CD4-positive, alpha-beta T cell (primary cell): Measurements from ENCODE around the gene TACR1. TPM values are rescaled to one million over a fixed set of nuclear protein-coding genes. Genes with fewer than 3 reads are reported as not detected.
"Not testable (repeated sequence)": the region's sequence is repeated elsewhere in the genome, so short reads cannot be mapped to it uniquely, and the experiment has no call there.

Experiments used
- ATAC-seq: fragments of 200-7000 bp; cut with Tn5 transposase; one replicate; pipeline ENCODE4 v1.10.0; 2022; ENCODE audit warnings: mild to moderate bottlenecking; ENCODE audit not compliant: poor library complexity
- CTCF ChIA-PET: fragments of 350-600 bp; sonication (Branson Sonifier 250); formaldehyde crosslinking; loops from one replicate; lab custom pipeline; 2021; ENCODE audit warnings: antibody characterized with exemption, inconsistent platforms; lab: Charles Lee
- POLR2A ChIA-PET: fragments of 350-600 bp; sonication (Branson Sonifier 250); formaldehyde crosslinking; loops from one replicate; lab custom pipeline; 2021; ENCODE audit warnings: antibody characterized with exemption, inconsistent platforms; lab: Charles Lee
- DNase-seq, 14 experiments: peaks; one replicate each; pipeline ENCODE4 v3.0.0-alpha.2; 2013 to 2020; ENCODE audit warnings: mixed read lengths in 2 of 14
- H3K27ac ChIP-seq, 2 donors: one replicate each; pipeline versions ENCODE4 v1.5.1 to v1.7.0; 2013; ENCODE audit warnings: low read length in 2 of 2, low read depth in 1 of 2, mild to moderate bottlenecking in 1 of 2
- H3K27me3 ChIP-seq, 2 experiments: 1 replicate in 1 of 2; 2 replicates in 1 of 2; pipeline versions ENCODE4 v1.6.1 to v1.7.0; 2013; ENCODE audit warnings: low read length in 2 of 2, control low read depth in 1 of 2, mild to moderate bottlenecking in 1 of 2, moderate library complexity in 1 of 2; ENCODE audit not compliant: insufficient read depth in 2 of 2, control insufficient read depth in 1 of 2
- H3K36me3 ChIP-seq: one replicate; pipeline ENCODE4 v1.6.1; 2013; ENCODE audit warnings: low read length, control low read depth; ENCODE audit not compliant: insufficient read depth
- H3K4me1 ChIP-seq: one replicate; pipeline ENCODE4 v1.6.1; 2013; ENCODE audit warnings: low read length, control low read depth; ENCODE audit not compliant: insufficient read depth
- H3K4me3 ChIP-seq: one replicate; pipeline ENCODE4 v1.5.1; 2013; ENCODE audit warnings: mild to moderate bottlenecking, low read length, moderate library complexity
- H3K9me3 ChIP-seq, 2 experiments: 1 replicate in 1 of 2; 2 replicates in 1 of 2; pipeline versions ENCODE4 v1.6.1 to v1.7.0; 2013; ENCODE audit warnings: low read length in 2 of 2, mild to moderate bottlenecking in 2 of 2, control low read depth in 1 of 2, moderate library complexity in 1 of 2; ENCODE audit not compliant: control insufficient read depth in 1 of 2, insufficient read depth in 1 of 2
- H3K27ac Mint-ChIP-seq: one replicate; pipeline ENCODE4 v1.8.0; 2020; ENCODE audit warnings: mixed read lengths
- H3K27me3 Mint-ChIP-seq: one replicate; pipeline ENCODE4 v1.8.0; 2021; ENCODE audit warnings: mixed read lengths
- H3K36me3 Mint-ChIP-seq: one replicate; pipeline ENCODE4 v1.8.0; 2021; ENCODE audit warnings: low read depth, mixed read lengths
- H3K4me1 Mint-ChIP-seq: one replicate; pipeline ENCODE4 v1.8.0; 2021; ENCODE audit warnings: low read depth, mixed read lengths
- H3K4me3 Mint-ChIP-seq: one replicate; pipeline ENCODE4 v1.8.0; 2020; ENCODE audit warnings: mild to moderate bottlenecking, mixed read lengths
- H3K9me3 Mint-ChIP-seq: one replicate; pipeline ENCODE4 v1.8.0; 2020; ENCODE audit warnings: mixed read lengths
- CTCF ChIP-seq: fragments of 200-600 bp; IDR thresholded peaks from one replicate; pipeline ENCODE4 v1.8.0; 2022; ENCODE audit warnings: antibody characterized with exemption, mild to moderate bottlenecking
- intact Hi-C, 2 experiments: fragments of 100-400 bp; cut with DNase I in 1 of 2; cut with micrococcal nuclease in 1 of 2; formaldehyde crosslinking; loops; one replicate each; pipeline versions ENCODE4 v1.15.1 to v1.9.0; 2023 to 2025; cut with DNase I, micrococcal nuclease
- total RNA-seq, 174 experiments: library from RNA in 2 of 174; stranded (reverse) in 2 of 174; gene quantifications; one replicate each; pipeline ENCODE4 v1.2.3 and lab custom pipeline; 2021 to 2026

TACR1 gene
- total RNA-seq, 2 experiments from 2014 or later = 0.14 TPM; not detected in 1

- H3K27me3 ChIP-seq = no peaks in the 10 kb centered on the region
- H3K9me3 ChIP-seq = no peaks in the 10 kb centered on the region
- Mint-ChIP-seq H3K36me3 (no peaks in the 10 kb centered on the region), H3K4me1 (no peaks in the 10 kb centered on the region), H3K27ac (no peak overlapping the region), H3K9me3 (no peaks in the 10 kb centered on the region), H3K27me3 (peaks cover 27% of the 10 kb centered on the region), H3K4me3 (no peak overlapping the region)
- DNase-seq (no peak), ATAC-seq (no peak)
- no peaks in the 10 kb centered on the region for H3K4me1 ChIP-seq
- ChIA-PET POLR2A (no interaction called here), CTCF (no interaction called here)
- no peak for TF ChIP-seq CTCF
- no peak overlapping the region for H3K4me3 ChIP-seq
- H3K27ac ChIP-seq = no peak overlapping the region
- H3K36me3 ChIP-seq = no peaks in the 10 kb centered on the region
- intact Hi-C loops = no loop called here
These were observed 22.5 kb upstream of the TACR1 start for GRCh38 chr2:75221862-75222261.

GRCh38 chr2:75219213-75219612 lies 19.9 kb upstream of the TACR1 start:
- H3K36me3 Mint-ChIP-seq, ATAC-seq, DNase-seq, H3K4me3 Mint-ChIP-seq, H3K9me3 Mint-ChIP-seq, H3K4me1 Mint-ChIP-seq, H3K36me3 ChIP-seq, CTCF ChIA-PET, H3K27me3 ChIP-seq, POLR2A ChIA-PET, H3K4me1 ChIP-seq, intact Hi-C loops, H3K27ac Mint-ChIP-seq, H3K27ac ChIP-seq, H3K4me3 ChIP-seq, H3K9me3 ChIP-seq: not testable (repeated sequence)
- peaks cover 23% of the 10 kb centered on the region for H3K27me3 Mint-ChIP-seq

GRCh38 chr2:75211266-75211770 lies 12.0 kb upstream of the TACR1 start:
- peaks cover 11% of the 10 kb centered on the region for H3K4me1 Mint-ChIP-seq
- Histone ChIP-seq H3K4me1 (no peaks in the 10 kb centered on the region), H3K27ac (no peak overlapping the region), H3K4me3 (no peak overlapping the region), H3K27me3 (no peaks in the 10 kb centered on the region), H3K9me3 (no peaks in the 10 kb centered on the region), H3K36me3 (no peaks in the 10 kb centered on the region)
- H3K9me3 Mint-ChIP-seq = peaks cover 3% of the 10 kb centered on the region
- POLR2A ChIA-PET = no interaction called here
- H3K36me3 Mint-ChIP-seq = no peaks in the 10 kb centered on the region
- no peak for TF ChIP-seq CTCF
- H3K4me3 Mint-ChIP-seq = peak overlapping the region; percentile 58
- ATAC-seq = peak; percentile 44
- CTCF ChIA-PET = no interaction called here
- intact Hi-C loops = no loop called here
- H3K27ac Mint-ChIP-seq = peak overlapping the region; percentile 54
- DNase-seq = peak in 3 of 14 experiments; percentile 17 to 50 (median 37)
- peaks cover 40% of the 10 kb centered on the region for H3K27me3 Mint-ChIP-seq

- ATAC-seq (no peak), DNase-seq (no peak)
- no peak for TF ChIP-seq CTCF
- Mint-ChIP-seq H3K27me3 (peaks cover 49% of the 10 kb centered on the region), H3K4me1 (peaks cover 11% of the 10 kb centered on the region), H3K36me3 (no peaks in the 10 kb centered on the region), H3K4me3 (no peak overlapping the region), H3K27ac (no peak overlapping the region), H3K9me3 (peaks cover 3% of the 10 kb centered on the region)
- intact Hi-C loops = no loop called here
- no peaks in the 10 kb centered on the region for H3K4me1 ChIP-seq
- H3K36me3 ChIP-seq = no peaks in the 10 kb centered on the region
- no peaks in the 10 kb centered on the region for H3K27me3 ChIP-seq
- no peak overlapping the region for H3K27ac ChIP-seq
- ChIA-PET CTCF (no interaction called here), POLR2A (no interaction called here)
- H3K4me3 ChIP-seq = no peak overlapping the region
- no peaks in the 10 kb centered on the region for H3K9me3 ChIP-seq
These were observed 11.1 kb upstream of the TACR1 start for GRCh38 chr2:75210409-75210808.
